DMS153 (cell line): ENCODE measurements around the gene BCAP31.

Experiments
- DNase-seq: peaks from one replicate; lab custom pipeline; 2025; lab: John Stamatoyannopoulos, UW

BCAP31 gene

DNA sequence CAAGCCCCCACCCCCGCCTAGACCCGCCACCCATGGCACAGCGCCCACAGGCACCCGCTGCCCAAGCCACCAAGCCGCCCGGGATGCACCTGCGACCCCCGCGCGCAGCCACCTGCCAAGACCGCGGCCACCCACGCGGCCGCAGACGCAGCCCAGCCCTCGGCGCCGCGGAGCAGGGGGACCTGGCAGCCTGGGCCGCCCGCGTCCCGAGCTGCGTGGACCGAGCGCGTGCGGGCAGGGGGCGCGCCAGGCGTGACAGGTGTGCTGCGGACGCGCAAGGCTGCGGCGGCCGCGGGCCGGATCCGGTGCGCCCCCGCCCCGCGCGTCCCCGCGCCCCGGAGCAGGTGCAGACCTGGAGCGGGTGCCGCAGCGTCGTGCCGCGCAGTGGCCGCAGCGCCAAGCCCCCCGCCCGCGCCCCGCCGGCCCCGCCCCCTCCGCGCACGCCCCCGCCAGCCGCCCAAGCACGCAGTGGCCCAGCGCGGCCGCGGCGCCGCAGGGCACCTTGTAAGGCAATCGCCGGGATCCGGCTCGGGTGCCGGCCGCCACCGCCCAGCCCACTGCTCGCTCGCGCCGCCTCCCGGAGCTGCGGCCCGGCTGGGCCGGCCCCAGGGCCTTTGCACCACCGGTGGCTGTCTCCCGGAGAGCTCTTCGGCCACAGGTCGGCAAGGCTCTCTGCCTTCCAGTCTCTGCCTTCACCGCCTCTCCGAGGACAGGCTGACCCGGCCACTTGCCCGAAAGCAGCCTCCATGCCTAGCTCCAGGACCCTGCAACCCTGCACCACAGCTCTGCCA, 50.6 kb downstream of the BCAP31 start, which contains the start of gene PNCK:
PNCK (minus strand) TSS at position 386 of the 791 bp plus-strand sequence. CDS start 737 bp downstream, outside the sequence.
- no peak for DNase-seq

DNA sequence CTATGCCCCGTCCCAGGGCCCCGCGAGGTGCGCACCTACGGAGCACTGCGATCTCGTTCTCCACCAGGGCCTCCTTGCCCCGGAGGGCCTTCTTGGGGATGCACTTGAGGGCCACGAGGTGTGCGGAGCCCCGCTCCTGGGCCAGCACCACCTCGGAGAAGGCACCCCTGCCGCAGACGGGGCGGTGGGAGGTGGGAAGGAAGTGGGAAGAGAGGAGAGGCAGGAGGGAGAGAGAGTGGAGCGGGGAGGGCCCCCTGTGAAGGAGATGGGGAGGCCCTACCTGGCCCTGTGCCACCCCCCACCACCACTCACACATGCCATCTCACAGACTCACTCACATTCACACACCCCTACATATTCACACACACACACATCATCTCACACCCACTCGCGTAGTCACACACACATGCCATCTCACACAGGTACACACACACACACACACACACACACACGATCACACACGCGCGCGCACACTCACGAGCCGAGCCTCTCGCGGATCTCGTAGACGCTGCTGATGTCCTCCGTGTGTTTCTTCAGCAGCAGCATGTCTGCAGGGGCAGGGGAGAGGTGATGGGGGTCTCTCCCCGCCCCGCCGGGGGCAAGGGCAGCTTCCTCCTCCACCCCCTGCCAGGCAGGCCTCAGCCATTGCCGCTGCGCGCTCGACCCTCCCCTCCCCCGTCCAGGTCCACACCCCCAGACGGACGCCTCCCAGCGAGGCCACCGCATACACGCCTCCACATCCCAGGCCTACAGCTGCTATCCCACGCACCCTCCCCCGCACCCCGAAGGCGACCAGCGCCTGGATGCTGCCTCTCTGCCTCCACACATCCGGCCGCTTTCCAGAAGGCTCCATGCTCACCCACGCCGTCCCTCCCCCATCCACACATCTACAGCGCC, 51.4 kb downstream of the BCAP31 start:
- DNase-seq, result no peak

DNA sequence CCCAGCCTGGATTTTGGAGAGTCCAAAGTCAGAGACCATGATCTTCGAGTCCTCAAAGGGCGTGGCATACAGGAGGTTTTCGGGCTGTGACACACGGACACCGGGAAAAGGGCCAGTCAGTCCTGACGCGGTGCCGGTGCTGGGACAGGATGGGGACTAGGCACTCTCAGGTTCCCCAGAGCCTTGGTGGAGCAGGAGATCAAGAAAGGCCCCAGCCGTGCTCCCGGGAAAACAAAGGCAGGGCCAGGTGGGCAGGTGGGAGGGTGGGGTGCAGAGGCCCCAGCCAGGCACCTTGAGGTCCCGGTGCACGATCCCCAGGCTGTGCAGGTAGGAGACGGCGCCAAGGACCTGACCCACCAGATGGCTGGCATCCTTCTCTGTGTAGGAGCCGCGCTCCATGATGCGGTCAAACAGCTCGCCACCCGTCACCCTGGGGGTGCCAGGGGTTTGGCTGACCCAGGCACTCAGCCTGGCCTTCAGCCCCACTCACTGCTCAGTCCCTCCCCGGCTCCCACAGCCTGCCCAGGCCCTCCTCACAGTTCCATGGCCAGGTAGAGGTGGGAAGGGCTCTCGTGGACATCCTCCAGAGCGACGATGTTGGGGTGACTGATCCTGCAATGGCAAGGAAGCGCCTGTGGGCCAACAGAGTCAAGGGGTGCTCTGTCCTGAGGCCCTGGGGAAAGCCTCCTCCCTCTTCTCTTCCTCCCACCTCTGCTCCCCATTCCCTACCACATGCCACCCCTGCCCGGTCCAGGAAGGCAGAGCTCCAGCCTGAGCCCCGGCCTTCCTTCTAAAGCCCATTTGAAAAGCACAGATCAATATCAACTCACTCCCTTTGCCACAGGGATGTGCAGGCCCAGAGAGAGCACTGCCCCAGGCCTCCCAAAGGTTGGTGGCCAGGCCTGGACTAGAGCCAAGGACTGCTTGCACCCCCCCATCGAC, 52.3 kb downstream of the BCAP31 start:
- no peak for DNase-seq

DNA sequence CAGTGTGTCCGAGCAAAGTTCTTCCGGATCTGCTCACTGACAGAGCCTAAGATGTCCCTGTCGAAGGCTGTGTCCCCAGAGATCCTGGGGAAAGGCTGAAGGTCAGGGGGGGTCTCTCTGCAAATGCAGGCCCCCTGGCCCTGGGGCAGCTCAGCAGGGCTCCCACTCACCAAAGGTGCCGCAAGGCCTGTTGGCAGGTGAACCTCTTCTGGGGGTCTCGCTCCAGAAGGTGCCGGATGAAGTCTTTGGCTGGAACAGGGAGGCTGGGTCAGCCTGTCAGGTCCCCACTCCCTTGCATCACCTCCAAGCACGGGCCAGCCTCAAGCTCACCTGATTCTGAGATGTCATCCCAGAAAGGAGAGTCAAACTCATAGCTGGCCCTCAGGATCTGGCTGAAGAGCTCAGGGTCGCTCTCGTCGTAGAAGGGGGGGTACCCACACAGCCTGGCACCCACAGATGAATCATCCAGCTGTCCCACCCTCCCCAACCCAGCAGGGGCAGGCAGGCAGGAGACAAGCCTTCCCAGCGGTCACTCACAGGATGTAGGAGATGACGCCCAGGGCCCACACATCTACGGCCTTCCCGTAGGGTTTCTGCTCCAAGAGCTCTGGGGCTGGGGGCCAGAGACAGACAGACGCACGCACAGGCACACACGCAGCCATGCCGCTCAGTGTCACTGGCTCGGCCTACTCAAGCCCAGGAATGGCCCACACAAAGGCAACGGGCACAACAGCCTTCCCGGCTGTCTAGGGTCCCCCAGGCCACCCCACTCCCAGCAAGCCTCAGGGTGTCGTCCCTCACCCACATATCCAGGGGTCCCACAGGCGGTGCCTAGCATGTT, 53.2 kb downstream of the BCAP31 start:
- no peak for DNase-seq

DNA sequence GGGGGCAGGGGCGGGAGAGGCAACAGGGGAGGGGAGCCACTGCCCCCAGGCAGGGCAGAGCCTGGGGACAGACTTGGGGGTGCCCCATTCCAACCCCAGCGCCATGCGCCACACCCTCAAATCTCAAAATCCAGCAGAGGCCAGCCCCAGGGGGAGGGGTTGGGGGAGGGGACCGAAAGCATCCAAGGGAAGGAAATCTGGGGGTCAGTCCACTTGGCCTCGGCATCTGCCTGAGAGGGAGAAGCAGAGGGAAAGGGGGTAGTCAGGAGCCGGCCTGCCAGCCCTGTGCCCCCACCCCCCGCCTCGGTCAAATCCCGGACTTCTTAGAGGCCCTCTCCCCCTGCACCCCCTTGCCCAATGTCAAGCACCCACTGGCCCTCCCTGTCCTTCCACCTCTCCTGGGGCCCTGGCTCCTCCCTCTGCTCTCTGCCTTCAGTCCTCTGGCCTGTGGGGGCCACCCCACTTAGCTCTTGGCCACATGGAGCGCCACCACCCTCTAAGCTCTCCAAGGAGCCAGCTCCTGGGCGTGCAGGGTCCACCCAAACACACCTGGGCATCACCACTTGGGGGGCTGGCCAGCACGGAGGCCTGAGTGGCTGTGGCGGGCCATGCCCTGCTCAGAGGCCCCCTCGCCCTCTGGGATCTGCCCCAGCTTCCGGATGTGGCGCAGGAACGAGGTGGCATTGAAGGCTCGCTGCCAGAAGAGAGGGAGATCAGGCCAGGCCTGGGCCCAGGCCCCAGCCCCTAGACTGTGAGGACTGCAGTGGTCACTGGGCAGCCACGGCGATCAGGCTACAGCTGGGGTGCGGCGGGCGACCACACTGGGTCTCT, 54.1 kb downstream of the BCAP31 start:
- DNase-seq, result no peak

DNA sequence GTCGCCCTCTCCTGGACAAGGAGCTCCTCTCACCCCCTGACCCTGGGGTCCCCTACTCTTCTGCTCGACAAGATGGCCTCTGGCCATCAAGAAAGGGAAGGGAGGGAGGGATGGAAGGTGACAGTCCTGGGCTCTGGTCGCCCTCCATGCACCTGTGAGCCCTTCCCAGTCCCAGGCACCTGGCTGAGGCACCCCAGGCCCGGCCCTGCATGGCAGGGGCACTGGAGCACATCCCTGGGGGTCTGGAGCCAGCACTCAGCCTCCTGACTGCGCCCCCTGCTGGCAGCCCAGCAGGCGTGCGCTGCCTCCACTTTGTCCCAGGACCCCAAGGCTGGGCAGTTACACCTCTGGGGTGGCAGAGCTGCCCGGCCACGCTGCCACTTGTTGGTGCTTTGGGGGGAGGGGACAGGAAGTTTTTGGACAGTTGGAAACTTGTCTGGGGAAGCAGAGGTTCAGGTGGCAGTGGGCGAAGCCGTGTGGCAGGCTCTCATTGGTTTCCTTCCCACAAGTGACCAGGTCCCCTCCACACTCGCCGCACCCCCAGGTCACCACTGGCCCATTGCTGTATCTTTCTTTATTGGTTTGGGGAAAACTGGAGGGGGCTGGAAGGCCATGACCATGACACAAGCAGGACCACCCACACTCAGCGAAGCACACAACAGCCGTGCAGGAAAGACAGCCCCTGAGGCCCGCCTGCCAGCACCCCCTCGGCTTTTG, 54.9 kb downstream of the BCAP31 start:
- no peak for DNase-seq

GRCh38 chrX:153668423-153669173, 55.6 kb downstream of the BCAP31 start:
- no peak for DNase-seq

- DNase-seq, result peak; percentile 54
Measured at GRCh38 chrX:153667956-153668396, 56.2 kb downstream of the BCAP31 start.

- no peak for DNase-seq
Measured at GRCh38 chrX:153667281-153667955, 56.8 kb downstream of the BCAP31 start.

DNA sequence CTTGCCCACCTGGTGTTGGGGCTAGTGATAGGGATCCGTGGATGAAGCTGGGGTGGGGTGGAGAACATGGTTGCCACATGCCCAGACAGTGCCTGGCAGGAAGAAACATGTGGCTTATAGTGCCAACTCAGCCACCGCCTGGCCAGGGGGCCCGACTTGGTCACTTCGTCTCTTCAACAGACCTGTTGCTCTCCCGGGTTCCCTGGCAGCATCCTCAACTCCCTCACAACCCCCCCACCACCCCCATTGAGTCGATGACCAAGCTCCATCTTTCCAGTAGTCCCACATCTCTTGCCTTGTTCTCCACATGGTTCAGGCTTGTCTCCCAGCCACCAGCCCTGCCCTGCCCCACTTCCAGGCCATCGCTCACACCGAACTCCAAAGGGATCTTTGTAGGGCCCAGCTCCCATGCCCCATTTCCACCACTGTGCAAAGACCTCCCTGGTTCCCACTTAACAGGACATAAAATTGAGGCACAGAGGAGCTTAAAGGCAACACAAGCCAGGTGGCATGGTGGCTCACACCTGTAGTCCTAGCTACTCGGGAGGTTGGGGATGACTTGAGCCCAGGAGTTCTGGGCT, 58.4 kb downstream of the BCAP31 start:
- no peak for DNase-seq

- peak; percentile 16 for DNase-seq
Measured at GRCh38 chrX:153662266-153662665, 61.9 kb downstream of the BCAP31 start.

DNA sequence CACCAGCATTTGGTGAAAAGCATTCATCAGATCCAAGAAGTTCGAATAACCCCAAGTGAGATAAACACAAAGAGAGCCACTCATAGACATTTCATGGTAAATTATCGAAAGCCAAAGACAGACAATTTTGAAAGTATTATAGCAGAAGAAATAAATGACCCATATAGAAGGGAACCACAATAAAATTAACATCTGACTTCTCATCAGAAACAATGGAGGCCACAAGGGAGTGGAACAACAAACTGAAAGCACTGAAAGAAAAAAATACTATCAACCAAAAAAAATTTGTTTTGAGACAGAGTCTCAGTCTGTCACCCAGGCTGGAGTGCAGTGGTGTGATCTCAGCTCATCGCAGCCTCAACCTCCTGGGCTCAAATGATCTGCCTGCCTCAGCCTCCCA, 64.9 kb downstream of the BCAP31 start:
- no peak for DNase-seq

GRCh38 chrX:153657161-153657560, 67.0 kb downstream of the BCAP31 start:
- DNase-seq, result no peak

DNA sequence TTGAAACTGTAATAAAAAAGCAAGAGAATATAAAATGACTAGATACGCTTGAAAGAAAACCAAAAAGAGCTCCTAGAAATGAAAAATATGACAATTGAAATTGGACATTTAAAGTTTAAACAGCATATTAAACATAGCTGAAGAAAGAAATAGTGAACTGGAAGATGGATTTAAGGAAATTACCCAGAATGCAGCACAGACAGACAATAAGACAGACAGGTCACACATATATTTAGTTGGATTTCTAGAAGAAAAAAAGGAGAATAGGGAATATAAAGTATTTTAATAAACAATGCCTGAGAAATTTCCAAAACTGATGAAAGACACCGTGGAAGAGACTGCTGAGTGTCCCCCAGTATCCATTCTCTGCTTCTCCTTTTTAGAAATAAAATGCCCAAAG, 70.6 kb downstream of the BCAP31 start:
- no peak for DNase-seq

DNA sequence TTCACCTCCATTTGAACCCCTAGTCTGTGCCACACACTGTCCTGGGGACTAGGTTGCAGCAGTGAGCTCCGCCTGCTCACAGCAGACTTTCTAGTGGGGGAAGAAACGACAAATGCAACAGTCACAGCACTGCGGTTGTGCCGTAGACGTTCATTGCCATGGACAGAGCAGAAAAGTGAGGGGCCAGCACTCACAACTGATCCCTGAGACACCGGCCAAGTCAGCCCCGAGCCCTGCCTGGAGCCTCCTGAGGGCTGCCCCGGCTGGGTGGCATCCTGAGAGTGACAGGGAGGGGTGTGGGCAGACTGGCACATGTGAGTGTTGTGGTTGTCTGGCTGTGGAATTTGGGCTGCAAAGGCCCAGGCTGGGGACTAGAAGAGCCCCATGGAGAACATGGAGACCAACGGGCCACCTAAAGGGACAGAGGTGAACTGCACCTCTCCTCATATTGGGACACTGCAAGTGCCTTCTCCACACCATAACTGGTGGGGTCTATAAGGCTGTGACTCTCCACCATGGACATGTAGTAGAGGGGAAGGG, 72.6 kb downstream of the BCAP31 start:
- no peak for DNase-seq

GRCh38 chrX:153650959-153651358, 73.2 kb downstream of the BCAP31 start:
- DNase-seq, result no peak
